Activated CD4-positive, alpha-beta T cell treated with anti-CD3 and anti-CD28 coated beads for 48 hours (primary cell): ENCODE results near the gene CUEDC1.

Source experiments
- DNase-seq: peaks from one replicate; pipeline ENCODE4 v3.0.0-alpha.2; 2020

The CUEDC1 gene

GRCh38 chr17:57832314-57833178 lies 122.7 kb downstream of the CUEDC1 start:
- DNase-seq: no peak

GRCh38 chr17:57830880-57831279 lies 124.3 kb downstream of the CUEDC1 start:
- no peak for DNase-seq

- DNase-seq: no peak
Measured at GRCh38 chr17:57823469-57824401, 131.5 kb downstream of the CUEDC1 start.

GRCh38 chr17:57819867-57820266 lies 135.3 kb downstream of the CUEDC1 start:
- DNase-seq: no peak

- DNase-seq: no peak
Measured at GRCh38 chr17:57819285-57819684, 135.9 kb downstream of the CUEDC1 start.

- DNase-seq: no peak
Measured at GRCh38 chr17:57818066-57818465, 137.1 kb downstream of the CUEDC1 start.

GRCh38 chr17:57817299-57817698 lies 137.9 kb downstream of the CUEDC1 start:
- DNase-seq: no peak

GRCh38 chr17:57814421-57814820 lies 140.8 kb downstream of the CUEDC1 start:
- DNase-seq: no peak

- DNase-seq: no peak
Measured at GRCh38 chr17:57811638-57812280, 143.5 kb downstream of the CUEDC1 start.
